SK-N-DZ (cell line): ENCODE data around the gene GDF15.
A peak's percentile ranks its signal among the peaks of the same experiment; 100 is the strongest.

Source experiments
- DNase-seq: peaks from one replicate; pipeline ENCODE4 v3.0.0-alpha.2; 2015; ENCODE audit warnings: low spot score
- small RNA-seq, 2 experiments: library from RNA; depleted of rRNA; stranded (forward); fragments of <200 nt; gene quantifications; one replicate each; pipeline ENCODE3, GENCODE V24; 2014

GDF15 gene

DNA sequence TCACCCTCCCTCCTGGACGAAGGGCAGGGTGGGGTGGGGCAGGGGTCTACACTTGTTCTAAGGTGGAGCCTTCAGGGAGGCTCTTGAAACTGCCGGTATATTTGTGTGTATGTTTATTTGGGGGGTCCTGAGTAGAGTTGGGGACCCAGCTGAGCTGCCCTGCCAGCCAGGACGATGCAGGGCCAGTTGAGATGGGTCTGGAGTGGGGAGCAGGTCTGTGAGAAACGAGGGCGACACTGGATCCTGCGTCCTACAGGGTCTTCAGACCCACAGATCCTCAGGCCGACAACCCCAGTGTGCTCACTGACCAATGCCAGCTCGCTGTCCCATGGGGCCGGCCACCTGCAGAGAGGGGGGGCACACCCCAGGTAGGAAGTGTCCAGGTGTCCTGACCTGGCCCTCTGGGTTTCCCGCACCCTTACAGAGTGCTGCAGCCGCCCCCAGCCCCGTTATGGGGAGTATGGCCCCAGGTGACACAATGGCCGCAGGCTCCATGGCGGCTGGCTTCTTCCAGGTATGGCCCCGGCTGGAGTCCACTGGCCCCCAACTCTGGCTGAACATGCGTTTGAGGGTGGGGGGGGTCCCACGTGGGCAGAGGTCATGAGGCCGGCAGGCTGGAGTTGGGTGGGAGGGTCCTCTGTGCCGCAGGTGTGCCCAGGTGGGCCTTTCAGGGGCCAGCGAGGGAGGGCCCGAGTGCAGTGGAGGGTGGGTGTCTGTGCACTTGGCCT is 44.6 kb downstream of the GDF15 start:
- DNase-seq = no peak

DNA sequence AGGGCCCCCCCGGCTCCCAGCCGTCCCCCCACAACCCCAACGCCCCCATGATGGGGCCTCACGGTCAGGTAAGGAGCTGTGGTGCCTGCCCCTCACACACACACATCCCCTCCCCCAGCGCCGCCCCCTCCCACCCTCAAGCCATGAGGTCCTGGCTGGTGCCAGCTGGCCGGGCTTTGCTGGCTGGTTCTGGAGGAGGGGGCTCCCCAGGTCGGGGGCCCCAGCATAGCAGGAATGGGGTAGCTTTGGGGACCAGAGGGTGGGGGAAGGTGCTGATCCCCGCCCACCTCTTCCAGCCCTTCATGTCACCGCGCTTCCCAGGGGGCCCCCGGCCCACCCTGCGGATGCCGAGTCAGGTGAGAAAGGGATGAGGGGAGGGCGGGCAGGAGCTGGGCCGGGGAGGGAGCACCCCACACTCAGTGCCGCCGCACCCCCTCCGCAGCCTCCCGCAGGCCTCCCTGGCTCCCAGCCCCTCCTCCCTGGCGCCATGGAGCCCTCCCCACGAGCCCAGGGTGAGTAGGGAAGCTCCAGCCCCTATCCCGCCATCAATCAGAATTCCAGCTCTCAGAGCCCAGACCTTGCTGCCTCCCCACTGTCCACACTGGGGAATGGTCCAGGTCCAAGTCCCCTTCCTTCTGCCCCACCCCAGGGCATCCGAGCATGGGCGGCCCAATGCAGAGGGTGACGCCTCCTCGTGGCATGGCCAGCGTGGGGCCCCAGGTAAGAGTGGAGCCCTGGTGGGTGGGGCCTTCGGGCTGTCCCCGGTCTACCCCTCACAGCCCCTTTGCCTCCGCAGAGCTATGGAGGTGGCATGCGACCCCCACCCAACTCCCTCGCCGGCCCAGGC is 45.6 kb downstream of the GDF15 start:
- no peak for DNase-seq

DNA sequence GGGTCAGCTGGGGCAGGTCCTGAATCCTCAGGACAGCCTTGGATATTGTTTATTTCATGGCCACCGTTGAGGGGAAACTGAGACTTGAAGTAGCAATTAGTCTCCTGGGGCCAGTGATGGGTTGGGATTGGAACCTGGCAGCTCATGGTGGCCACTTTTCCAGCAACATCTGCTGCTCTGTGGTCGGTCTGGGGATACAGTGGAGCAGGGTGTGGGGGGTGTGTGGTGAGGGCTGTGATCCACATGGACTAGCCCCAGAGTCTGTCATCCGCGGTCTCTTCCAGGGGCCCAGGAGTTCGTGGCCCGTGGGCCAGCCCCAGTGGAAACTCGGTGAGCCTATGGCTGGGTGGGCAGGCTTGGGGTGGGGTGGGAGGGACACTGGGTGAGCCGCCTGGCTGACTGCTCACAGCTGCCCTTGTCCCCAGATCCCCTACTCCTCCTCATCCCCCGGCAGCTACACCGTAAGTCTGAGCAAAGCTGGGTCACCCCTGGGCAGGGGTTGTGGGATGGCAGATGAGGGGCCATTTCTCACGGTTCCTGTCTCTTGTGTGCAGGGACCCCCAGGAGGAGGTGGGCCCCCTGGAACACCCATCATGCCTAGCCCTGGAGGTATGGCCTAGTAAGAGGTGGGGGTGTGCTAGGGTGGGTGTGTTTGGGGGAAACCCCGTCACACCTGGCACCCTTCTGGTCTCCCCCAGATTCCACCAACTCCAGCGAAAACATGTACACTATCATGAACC is 46.5 kb downstream of the GDF15 start:
- DNase-seq = no peak

DNA sequence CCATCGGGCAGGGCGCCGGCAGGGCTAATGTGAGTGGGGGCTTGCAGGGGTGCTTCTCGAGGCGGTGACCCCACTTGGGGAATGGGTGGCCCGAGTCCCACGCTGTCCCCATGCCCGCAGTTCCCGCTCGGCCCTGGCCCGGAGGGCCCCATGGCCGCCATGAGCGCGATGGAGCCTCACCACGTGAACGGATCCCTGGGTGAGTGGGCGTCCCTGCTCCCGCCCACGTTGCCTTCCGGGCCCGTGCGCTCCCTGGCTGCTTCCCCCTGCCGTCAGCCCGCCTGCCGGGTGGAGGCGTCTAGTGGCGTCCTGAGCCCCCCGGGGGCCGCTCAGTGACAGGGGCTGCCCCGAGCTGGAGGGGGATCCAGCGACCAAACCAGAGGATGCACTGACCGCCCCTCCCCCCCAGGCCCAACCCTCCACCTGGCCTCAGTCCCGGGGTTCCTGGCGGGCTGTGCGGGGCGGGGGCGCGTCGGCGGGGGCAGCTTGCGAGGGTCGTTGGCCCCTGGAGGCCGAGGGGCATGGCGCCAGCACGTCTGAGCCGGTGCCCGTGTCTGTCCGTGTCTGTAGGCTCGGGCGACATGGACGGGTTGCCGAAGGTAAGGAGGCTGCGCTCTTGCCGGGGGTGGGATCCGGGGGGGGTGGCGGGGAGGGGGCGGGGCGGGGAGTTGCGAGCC is 47.2 kb downstream of the GDF15 start:
- DNase-seq = no peak

DNA sequence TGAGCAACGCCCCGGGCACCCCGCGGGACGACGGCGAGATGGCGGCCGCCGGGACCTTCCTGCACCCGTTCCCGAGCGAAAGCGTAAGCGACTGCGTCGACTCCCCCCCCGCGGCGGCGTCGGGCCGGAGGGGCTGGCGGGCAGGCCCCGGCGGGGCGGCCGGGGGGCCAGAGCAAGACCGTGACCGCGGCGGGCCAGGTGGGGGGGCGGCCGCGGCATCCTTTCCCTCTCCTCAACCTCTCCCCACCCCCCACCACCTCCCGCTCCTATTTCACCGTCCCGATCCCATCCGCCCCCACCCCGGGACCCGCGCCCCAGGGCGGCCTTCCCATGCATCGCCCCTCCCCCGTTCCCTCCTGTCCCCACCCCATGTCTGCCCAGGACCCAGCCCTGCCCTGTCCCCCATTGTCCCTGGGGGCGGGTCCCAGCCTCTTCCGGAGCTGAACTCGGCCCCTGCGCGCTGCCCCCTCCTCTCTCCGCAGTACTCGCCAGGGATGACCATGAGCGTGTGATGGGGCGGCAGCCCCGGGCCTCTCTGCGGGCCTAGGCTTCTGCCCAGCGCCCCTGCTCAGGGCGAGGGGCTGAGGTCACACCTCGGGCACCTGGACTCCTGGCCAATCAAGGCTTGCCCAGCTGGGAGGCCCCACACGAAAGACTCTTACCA is 47.9 kb downstream of the GDF15 start:
- DNase-seq = no peak

DNA sequence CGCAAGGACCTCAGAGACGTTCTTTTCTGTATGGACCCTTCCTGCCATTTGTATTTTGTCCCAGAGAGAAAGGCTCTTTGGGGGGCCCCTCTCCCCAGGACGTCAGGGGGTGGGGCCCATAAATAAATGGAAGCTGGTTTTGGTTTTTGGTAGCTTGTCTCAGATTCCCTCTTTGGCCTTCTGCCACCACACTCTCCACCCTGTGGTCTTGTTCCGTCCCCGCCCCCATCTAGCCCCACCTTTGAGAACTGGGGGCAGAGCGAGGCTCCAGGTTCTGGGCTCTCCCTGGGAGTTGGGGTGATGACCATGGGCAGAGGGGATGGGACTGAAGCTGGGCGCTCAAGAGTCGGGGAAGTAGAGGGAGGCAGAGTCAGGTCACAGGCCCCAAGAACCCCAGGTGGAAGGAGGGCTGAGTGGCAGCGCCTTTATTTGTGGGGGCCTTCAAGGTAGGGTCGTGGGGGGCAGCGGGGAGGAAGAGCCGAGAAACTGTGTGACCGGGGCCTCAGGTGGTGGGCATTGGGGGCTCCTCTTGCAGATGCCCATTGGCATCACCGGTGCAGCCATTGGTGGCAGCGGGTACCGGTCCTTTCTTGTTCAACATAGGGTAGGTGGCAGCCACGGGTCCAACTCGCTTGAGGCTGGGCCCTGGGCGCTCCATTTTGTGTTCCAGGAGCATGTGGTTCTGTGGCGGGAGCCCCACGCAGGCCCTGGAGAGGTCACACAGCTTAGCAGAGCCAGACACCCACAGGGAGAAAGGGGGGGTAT is 48.6 kb downstream of the GDF15 start:
- no peak for DNase-seq

DNA sequence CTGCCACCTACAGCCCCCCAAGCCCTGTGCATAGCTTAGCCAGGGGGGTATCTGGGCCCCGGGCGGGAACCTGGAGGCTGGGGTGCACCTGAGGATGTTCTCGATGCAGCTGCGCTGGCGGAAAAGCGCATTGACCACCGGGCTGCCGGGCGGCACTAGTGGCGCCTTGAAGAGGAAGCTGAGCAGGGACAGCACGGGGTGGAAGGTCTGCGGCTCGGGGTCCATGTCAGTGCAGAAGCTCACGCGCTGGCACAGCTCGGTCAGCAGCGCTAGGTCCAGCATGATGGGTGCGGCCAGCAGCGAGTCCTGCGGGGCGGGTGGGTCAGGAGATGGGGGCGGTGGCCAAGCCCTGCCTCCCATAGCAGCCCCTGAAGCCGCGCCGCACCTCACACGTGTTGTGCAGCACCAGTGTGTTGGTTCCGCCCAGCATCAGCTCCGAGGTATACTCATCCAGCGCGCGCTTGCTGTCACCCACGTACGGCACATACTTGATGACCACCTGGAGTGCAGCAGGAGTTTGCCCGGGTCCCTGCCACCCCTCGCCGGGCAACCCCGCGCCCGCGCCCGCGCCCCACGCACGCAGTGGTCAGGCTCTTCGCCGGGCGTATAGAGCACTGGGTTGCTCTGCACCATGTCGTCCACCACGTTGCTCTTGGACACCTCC is 49.4 kb downstream of the GDF15 start:
- no peak for DNase-seq

DNA sequence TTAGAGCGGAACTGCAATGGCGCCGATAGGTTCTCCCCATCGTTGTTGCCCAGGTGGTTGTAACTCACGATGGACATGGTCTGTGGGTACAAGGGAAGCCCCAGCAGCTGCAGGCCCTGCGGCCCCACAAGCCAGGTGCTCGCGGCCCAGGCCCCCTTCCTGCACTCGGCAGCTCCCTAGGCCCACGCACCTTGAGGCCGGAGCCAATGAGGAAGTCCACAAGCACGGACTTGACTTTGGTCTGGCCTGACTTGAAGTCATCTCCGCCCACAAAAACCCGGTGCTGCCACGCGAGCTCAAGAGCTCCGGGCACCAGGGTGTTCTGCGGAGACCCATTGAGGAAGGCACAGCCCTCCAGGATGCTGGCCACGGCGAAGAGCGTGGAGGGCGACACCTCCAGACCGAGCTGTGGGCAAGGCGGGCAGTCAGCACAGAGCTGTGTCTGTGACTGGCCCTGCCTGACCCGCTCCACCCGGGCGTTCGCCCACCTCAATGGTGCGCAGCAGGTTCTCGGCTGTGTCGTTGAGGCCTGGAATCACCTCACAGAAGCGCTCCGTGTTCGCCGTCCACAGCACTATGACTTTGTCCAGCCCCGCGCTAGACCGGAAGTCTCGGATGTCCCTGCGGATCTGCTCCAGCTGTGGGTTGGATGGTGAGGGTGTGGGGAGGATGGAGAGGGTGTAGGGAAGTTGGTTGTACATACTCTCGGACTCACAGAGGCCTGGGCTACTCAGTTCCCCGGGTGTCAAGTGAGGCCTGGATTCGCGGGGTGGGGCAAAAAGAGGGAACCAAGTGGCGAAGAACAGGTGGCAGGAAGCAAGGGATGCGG is 50.1 kb downstream of the GDF15 start:
- DNase-seq = no peak

DNA sequence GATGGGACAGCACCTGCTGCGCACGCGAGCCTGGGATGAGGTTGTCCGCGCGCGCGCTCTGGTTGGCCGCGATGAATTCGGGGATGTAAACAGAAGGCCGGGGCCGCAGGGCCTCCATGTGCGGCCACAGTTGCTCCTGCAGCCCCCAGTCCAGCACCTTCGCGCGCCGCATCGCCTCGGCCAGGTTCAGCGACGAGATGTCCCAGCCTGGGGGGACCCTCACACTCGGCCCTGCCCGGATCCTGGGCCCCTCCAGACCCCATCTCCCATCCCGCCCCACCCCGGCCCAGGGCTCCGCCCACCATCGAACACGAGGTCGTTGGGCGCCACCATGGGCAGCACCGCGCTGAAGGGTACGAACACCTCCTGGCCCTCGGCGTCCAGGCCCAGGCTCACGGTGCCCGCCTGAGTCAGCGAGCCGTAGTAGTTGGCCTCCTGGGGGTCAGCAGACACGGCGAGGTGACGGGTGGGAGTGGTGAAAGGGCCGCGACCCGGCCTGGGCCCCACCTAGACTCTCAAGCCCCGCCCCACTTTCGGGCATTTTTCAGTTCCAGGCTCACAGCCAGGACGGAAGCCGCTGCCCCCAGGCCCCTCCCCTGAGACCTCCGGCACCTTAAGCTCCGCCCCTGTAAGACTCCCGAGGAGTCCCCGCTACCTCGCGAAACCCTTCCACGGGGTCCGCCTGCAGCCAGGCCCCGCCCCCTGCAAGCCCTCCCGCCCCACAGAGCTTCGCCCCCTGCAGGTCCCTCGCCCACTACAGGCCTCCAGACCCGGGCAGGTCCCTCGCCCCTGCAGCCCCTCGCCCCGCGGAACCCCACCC is 50.9 kb downstream of the GDF15 start:
- peak; percentile 94 for DNase-seq

DNA sequence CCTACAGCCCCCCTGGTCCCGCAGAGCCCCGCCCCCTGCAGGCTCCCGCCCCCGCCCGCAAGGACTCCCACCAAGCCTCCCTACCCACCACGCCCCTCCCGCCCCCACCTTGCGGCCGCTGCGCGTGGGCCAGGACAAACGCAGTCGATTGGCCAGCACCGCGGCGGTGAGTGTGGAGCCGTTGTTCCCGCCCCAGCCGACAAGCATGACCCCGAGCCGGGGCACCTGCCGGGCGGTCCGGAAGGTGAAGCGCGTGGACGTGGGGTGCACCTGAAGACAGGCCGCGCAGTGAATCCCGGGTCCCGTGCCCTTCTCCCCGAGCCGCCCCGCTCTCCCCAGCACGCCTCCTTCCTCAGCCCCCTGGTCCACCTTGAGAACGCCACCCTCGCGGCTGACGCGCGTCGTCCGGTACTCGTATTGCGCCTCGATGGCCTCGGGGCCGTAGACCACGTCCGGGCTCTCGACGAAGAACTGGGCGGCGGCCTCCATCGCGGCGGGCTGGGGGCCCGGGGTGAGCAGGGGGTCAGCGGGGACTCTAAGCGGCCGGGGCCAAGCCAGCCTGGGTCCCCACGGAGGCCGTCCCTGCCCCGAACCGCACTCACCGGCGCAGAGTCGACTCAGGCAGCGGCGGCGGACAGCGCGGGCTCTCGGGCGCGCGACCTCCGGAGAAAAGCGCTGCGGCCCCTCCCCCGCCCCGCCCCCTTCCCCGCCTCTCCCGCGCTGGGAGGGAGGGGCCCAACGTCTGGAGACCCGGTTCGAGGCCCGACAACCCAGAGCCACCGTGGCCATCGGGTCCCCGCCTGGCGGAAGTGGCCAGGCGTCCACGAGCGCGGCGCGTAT is 51.8 kb downstream of the GDF15 start, which contains the start of gene ISYNA1:
ISYNA1 (minus strand) TSS at position 643 of the 840 bp plus-strand sequence; CDS start at position 489, 154 bp downstream.
- peak; percentile 63 for DNase-seq

DNA sequence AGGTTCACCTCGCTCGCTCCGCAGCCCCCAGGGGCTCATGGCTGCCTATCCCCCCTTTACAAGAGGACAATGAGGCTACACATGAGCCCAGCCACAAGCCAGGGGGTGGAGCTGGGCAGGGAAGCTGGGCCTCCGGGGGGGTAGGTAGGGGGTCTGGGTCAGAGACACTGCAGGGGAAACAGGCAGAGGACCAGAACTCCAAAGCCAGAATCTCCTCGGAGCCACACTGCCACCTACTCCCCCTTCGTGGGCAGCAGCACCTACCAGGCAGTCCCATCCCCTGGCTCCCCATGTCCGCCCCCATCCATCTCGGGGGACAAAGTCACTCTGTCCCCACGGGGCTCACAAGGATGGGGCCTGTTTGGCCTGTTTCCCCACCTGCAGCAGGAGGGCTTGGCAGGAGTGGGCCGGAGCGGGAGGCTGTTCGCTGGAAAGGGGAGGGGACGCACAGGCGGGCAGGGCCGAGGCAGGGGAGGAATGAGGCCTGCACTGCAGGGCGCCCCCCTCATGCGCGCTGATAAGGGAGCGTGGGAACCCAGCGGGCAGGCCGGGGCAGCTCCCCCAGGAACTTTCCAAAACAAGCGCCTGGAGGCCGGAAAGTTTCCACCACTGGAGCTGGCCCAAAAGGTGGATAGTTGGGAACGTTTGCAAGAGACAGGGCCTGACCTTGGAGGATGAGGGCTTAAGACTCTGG is 52.5 kb downstream of the GDF15 start:
- no peak for DNase-seq

Small RNA genes within 50 kb of the gene (small RNA-seq; reads per million reads assigned to genes)
- 0 reads per million in 2 experiments for gene MIR3189
